HepG2 (cell line): Measurements from ENCODE around the gene USP30. TPM values are rescaled to one million over a fixed set of nuclear protein-coding genes. Genes with fewer than 3 reads are reported as not detected.

Experiments
- ATF2 ChIP-seq: sonication (generic); formaldehyde crosslinking; IDR thresholded peaks from 2 replicates; pipeline ENCODE4 v1.4.0; 2020; ENCODE audit warnings: missing genetic modification reagents
- BCLAF1 ChIP-seq: fragments of 450-650 bp; IDR thresholded peaks from 2 replicates; pipeline ENCODE4 v1.6.1; 2017; ENCODE audit warnings: mild to moderate bottlenecking
- CENPBD1 ChIP-seq: sonication (generic); formaldehyde crosslinking; IDR thresholded peaks from 2 replicates; pipeline ENCODE4 v1.8.0; 2022; ENCODE audit warnings: missing genetic modification reagents, low read depth, mild to moderate bottlenecking, borderline replicate concordance
- EP300 ChIP-seq, 3 experiments: sonication (generic) in 1 of 3; formaldehyde crosslinking in 1 of 3; IDR thresholded peaks; 2 replicates each; pipeline versions ENCODE4 v1.5.1 to v1.6.1; 2011 to 2020; ENCODE audit warnings: low read depth in 2 of 3, low read length in 2 of 3, borderline replicate concordance in 1 of 3, improper control_type of control experiment in 1 of 3, mild to moderate bottlenecking in 1 of 3, missing genetic modification reagents in 1 of 3, moderate library complexity in 1 of 3
- FOXC1 ChIP-seq: sonication (generic); formaldehyde crosslinking; IDR thresholded peaks from 2 replicates; pipeline ENCODE4 v1.8.0; 2022; ENCODE audit warnings: mild to moderate bottlenecking, missing genetic modification reagents, borderline replicate concordance
- KLF11 ChIP-seq: IDR thresholded peaks from 2 replicates; pipeline ENCODE4 v1.6.1; 2016; ENCODE audit warnings: missing compliant biosample characterization
- LCORL ChIP-seq, 2 experiments: fragments of 450-650 bp in 1 of 2; sonication (generic) in 1 of 2; formaldehyde crosslinking in 1 of 2; IDR thresholded peaks; 2 replicates each; pipeline versions ENCODE4 v1.5.0 to v1.6.1; 2017 to 2020; ENCODE audit warnings: antibody characterized with exemption in 1 of 2, missing genetic modification reagents in 1 of 2
- LRRFIP1 ChIP-seq: sonication (generic); formaldehyde crosslinking; conservative IDR thresholded peaks from 2 replicates; pipeline ENCODE4 v1.4.0; 2020; ENCODE audit warnings: missing genetic modification reagents
- NFYC ChIP-seq: IDR thresholded peaks from 2 replicates; pipeline ENCODE4 v1.6.1; 2016; ENCODE audit warnings: missing genetic modification reagents, missing compliant biosample characterization
- THAP11 ChIP-seq: IDR thresholded peaks from 2 replicates; pipeline ENCODE4 v1.6.1; 2016; ENCODE audit warnings: missing biosample characterization, missing genetic modification reagents
- ZBTB1 ChIP-seq: sonication (generic); formaldehyde crosslinking; IDR thresholded peaks from 2 replicates; pipeline ENCODE4 v1.4.0; 2020; ENCODE audit warnings: missing genetic modification reagents, borderline replicate concordance
- ZNF253 ChIP-seq: sonication (generic); formaldehyde crosslinking; IDR thresholded peaks from 2 replicates; pipeline ENCODE4 v1.8.0; 2022; ENCODE audit warnings: mild to moderate bottlenecking, missing genetic modification reagents, borderline replicate concordance
- ZNF263 ChIP-seq: sonication (generic); formaldehyde crosslinking; IDR thresholded peaks from 2 replicates; pipeline ENCODE4 v1.4.0; 2020; ENCODE audit warnings: missing genetic modification reagents
- ZNF274 ChIP-seq: sonication (generic); formaldehyde crosslinking; IDR thresholded peaks from 2 replicates; pipeline ENCODE4 v1.5.1; 2020; ENCODE audit warnings: mild to moderate bottlenecking, missing genetic modification reagents
- ZNF33B ChIP-seq: sonication (generic); formaldehyde crosslinking; IDR thresholded peaks from 2 replicates; pipeline ENCODE4 v1.5.1; 2020; ENCODE audit warnings: mild to moderate bottlenecking, missing genetic modification reagents
- ZNF598 ChIP-seq: sonication (generic); formaldehyde crosslinking; IDR thresholded peaks from 2 replicates; pipeline ENCODE4 v1.5.1; 2020; ENCODE audit warnings: mild to moderate bottlenecking, missing genetic modification reagents, borderline replicate concordance
- ZNF615 ChIP-seq: sonication (generic); formaldehyde crosslinking; IDR thresholded peaks from 2 replicates; pipeline ENCODE4 v1.5.0; 2020; ENCODE audit warnings: mild to moderate bottlenecking, missing genetic modification reagents, borderline replicate concordance
- ZUFSP ChIP-seq: sonication (generic); formaldehyde crosslinking; IDR thresholded peaks from 2 replicates; pipeline ENCODE4 v1.9.0; 2021; ENCODE audit warnings: missing genetic modification reagents, mild to moderate bottlenecking, borderline replicate concordance
- polyA plus RNA-seq, 8 experiments: library from polyadenylated mRNA; depleted of rRNA in 3 of 8; stranded (reverse) in 7 of 8; unstranded in 1 of 8; fragments of >200 nt; fragmentation: Illumina TruSeq in 4 of 8; extraction: Trizol in 4 of 8; gene quantifications; 2 replicates each; pipeline versions ENCODE4 v1.2.1 to v1.2.3, GENCODE V29; 2011 to 2016; ENCODE audit warnings: low read depth in 4 of 8, missing spikeins in 1 of 8, mixed read lengths in 1 of 8; ENCODE audit not compliant: insufficient read depth in 1 of 8
- total RNA-seq, 5 experiments: library from RNA; depleted of rRNA; stranded (reverse); fragments of >200 nt; fragmentation: Illumina TruSeq; extraction: Trizol; gene quantifications; 2 replicates each; pipeline ENCODE4 v1.2.3, GENCODE V29; 2016; ENCODE audit warnings: low read depth in 1 of 5

Gene USP30
- total and polyA plus RNA-seq, 2 of the 13 experiments (the other 11 are each of a cell fraction or from before 2014, with no cell fraction given): 11.2 to 20.8 TPM

- no peak; the same call in 1 of the 2 replicates for TF ChIP-seq LRRFIP1
- no peak for TF ChIP-seq LCORL (IDR thresholded peaks at IDR 0.05)
- peak; percentile 81 for TF ChIP-seq LCORL (CRISPR knock-in tag; IDR thresholded peaks at IDR 0.05)
- TF ChIP-seq NFYC (CRISPR knock-in tag): peak; percentile 60
- TF ChIP-seq ZNF615 (CRISPR knock-in tag): peak; percentile 91; the same call in 1 of the 2 replicates
- no peak for TF ChIP-seq ZUFSP (CRISPR knock-in tag)
- TF ChIP-seq CENPBD1 (CRISPR knock-in tag): no peak
- peak; percentile 47; the same call in 1 of the 2 replicates for TF ChIP-seq ZNF263 (CRISPR knock-in tag)
- TF ChIP-seq FOXC1 (CRISPR knock-in tag): peak; percentile 98
- peak; percentile 93 for TF ChIP-seq ATF2 (CRISPR knock-in tag)
- peak; percentile 91 for TF ChIP-seq THAP11
- no peak; a peak in 1 of 4 replicates for TF ChIP-seq EP300 (IDR thresholded peaks at IDR 0.05; ENCODE audit: low read depth in 2 of 2, low read length in 2 of 2)
- TF ChIP-seq EP300 (CRISPR knock-in tag; IDR thresholded peaks at IDR 0.05; ENCODE audit: borderline replicate concordance): peak; percentile 47; the same call in 1 of the 2 replicates
- TF ChIP-seq BCLAF1: no peak
- peak; percentile 85; the same call in 1 of the 2 replicates for TF ChIP-seq ZNF253 (CRISPR knock-in tag)
- peak; percentile 93; the same call in 1 of the 2 replicates for TF ChIP-seq ZNF598 (CRISPR knock-in tag)
- peak; percentile 96 for TF ChIP-seq ZNF274 (CRISPR knock-in tag)
- TF ChIP-seq KLF11: peak; percentile 98
- TF ChIP-seq ZNF33B: peak; percentile 92
- TF ChIP-seq ZBTB1 (CRISPR knock-in tag): no peak
These were observed 40.9 kb downstream of the USP30 start, which contains the start of gene ALKBH2 (continued) for GRCh38 chr12:109093022-109093918.
